ENCODE results near the gene PAPPA2.
A peak's percentile ranks its signal among the peaks of the same experiment; 100 is the strongest.

Gene PAPPA2

GRCh38 chr1:176648556-176648955 is 185.6 kb downstream of the PAPPA2 start:
- ChIA-PET CTCF (no interaction called here), POLR2A (ENCODE audit: low non-redundant PET) (no interaction called here)
- TF ChIP-seq CTCF (conservative IDR thresholded peaks at IDR 0.05; ENCODE audit: low read depth), result no peak
- H3K27ac ChIP-seq, result no peak overlapping the region
- DNase-seq (ENCODE audit: low spot score), result no peak

GRCh38 chr1:176656257-176656995 is 193.5 kb downstream of the PAPPA2 start:
- CTCF ChIA-PET, result no interaction called here
- no peak overlapping the region for H3K27ac ChIP-seq
- POLR2A ChIA-PET (ENCODE audit: low non-redundant PET), result no interaction called here
- DNase-seq (ENCODE audit: low spot score), result peak; percentile 29
- TF ChIP-seq CTCF (conservative IDR thresholded peaks at IDR 0.05; ENCODE audit: low read depth), result no peak

GRCh38 chr1:176669782-176670181 is 206.8 kb downstream of the PAPPA2 start:
- H3K27ac ChIP-seq, result no peak overlapping the region
- CTCF ChIA-PET, result no interaction called here
- no peak for TF ChIP-seq CTCF (conservative IDR thresholded peaks at IDR 0.05; ENCODE audit: low read depth)
- POLR2A ChIA-PET (ENCODE audit: low non-redundant PET), result no interaction called here
- no peak for DNase-seq (ENCODE audit: low spot score)

- DNase-seq (ENCODE audit: low spot score), result no peak
- ChIA-PET POLR2A (ENCODE audit: low non-redundant PET) (no interaction called here), CTCF (interaction anchor here (0.7 kb wide), 1 partner anchor 470 kb away, joined by 3 read pairs; no protein-coding TSS in a partner anchor)
- TF ChIP-seq CTCF (conservative IDR thresholded peaks at IDR 0.05; ENCODE audit: low read depth), result no peak
- H3K27ac ChIP-seq, result no peak overlapping the region
These were observed 207.9 kb downstream of the PAPPA2 start for GRCh38 chr1:176670853-176671252.

- TF ChIP-seq CTCF (conservative IDR thresholded peaks at IDR 0.05; ENCODE audit: low read depth), result no peak
- DNase-seq (ENCODE audit: low spot score), result no peak
- POLR2A ChIA-PET (ENCODE audit: low non-redundant PET), result no interaction called here
- no peak overlapping the region for H3K27ac ChIP-seq
- CTCF ChIA-PET, result no interaction called here
These were observed 220.0 kb downstream of the PAPPA2 start for GRCh38 chr1:176682830-176683535.

- no peak overlapping the region for H3K27ac ChIP-seq
- TF ChIP-seq CTCF (conservative IDR thresholded peaks at IDR 0.05; ENCODE audit: low read depth), result peak; percentile 66
- ChIA-PET POLR2A (ENCODE audit: low non-redundant PET) (no interaction called here), CTCF (interaction anchor here (0.5 to 1.3 kb wide), 10 partner anchors 10 to 322 kb away, joined by 3 to 7 read pairs (median 3); no protein-coding TSS in a partner anchor)
- peak; percentile 42 for DNase-seq (ENCODE audit: low spot score)
These were observed 228.6 kb downstream of the PAPPA2 start for GRCh38 chr1:176691251-176692228.

All from RWPE1 (cell line).